ENCODE measurements around the gene LAMA4. TPM values are rescaled to one million over a fixed set of nuclear protein-coding genes. Genes with fewer than 3 reads are reported as not detected.
"Not testable (repeated sequence)": the region's sequence is repeated elsewhere in the genome, so short reads cannot be mapped to it uniquely, and the experiment has no call there.

The LAMA4 gene
- total RNA-seq, 1 experiment from 2014 or later = 156 TPM

GRCh38 chr6:112153926-112154607 lies 100.3 kb downstream of the LAMA4 start:
- peak; percentile 87 for DNase-seq (ENCODE audit: low read depth)

GRCh38 chr6:112150363-112150762 lies 104.0 kb downstream of the LAMA4 start:
- no peak for DNase-seq (ENCODE audit: low read depth)

- no peak for DNase-seq (ENCODE audit: low read depth)
These were observed 104.6 kb downstream of the LAMA4 start for GRCh38 chr6:112149719-112150263.

- peak; percentile 48 for DNase-seq (ENCODE audit: low read depth)
These were observed 105.1 kb downstream of the LAMA4 start for GRCh38 chr6:112149236-112149635.

- no peak for DNase-seq (ENCODE audit: low read depth)
These were observed 106.3 kb downstream of the LAMA4 start for GRCh38 chr6:112148103-112148502.

- no peak for DNase-seq (ENCODE audit: low read depth)
These were observed 109.2 kb downstream of the LAMA4 start for GRCh38 chr6:112145080-112145573.

GRCh38 chr6:112144145-112144926 lies 110.0 kb downstream of the LAMA4 start:
- no peak for DNase-seq (ENCODE audit: low read depth)

GRCh38 chr6:112141707-112142106 lies 112.7 kb downstream of the LAMA4 start:
- no peak for DNase-seq (ENCODE audit: low read depth)

- DNase-seq (ENCODE audit: low read depth) = no peak
These were observed 115.3 kb downstream of the LAMA4 start for GRCh38 chr6:112139052-112139451.

GRCh38 chr6:112130878-112131277 lies 123.5 kb downstream of the LAMA4 start:
- no peak for DNase-seq (ENCODE audit: low read depth)

- DNase-seq (ENCODE audit: low read depth) = no peak
These were observed 126.2 kb downstream of the LAMA4 start for GRCh38 chr6:112128208-112128607.

- no peak for DNase-seq (ENCODE audit: low read depth)
These were observed 130.4 kb downstream of the LAMA4 start for GRCh38 chr6:112123982-112124381.

- no peak for DNase-seq (ENCODE audit: low read depth)
These were observed 131.6 kb downstream of the LAMA4 start for GRCh38 chr6:112122756-112123155.

GRCh38 chr6:112118034-112118433 lies 136.3 kb downstream of the LAMA4 start:
- DNase-seq (ENCODE audit: low read depth) = peak; percentile 66

- DNase-seq (ENCODE audit: low read depth) = peak; percentile 91
These were observed 136.8 kb downstream of the LAMA4 start for GRCh38 chr6:112117554-112117953.

GRCh38 chr6:112116221-112116620 lies 138.1 kb downstream of the LAMA4 start:
- DNase-seq (ENCODE audit: low read depth) = no peak

GRCh38 chr6:112114577-112115223 lies 139.7 kb downstream of the LAMA4 start:
- no peak for DNase-seq (ENCODE audit: low read depth)

- DNase-seq (ENCODE audit: low read depth) = no peak
These were observed 140.4 kb downstream of the LAMA4 start for GRCh38 chr6:112113918-112114317.

- no peak for DNase-seq (ENCODE audit: low read depth)
These were observed 140.9 kb downstream of the LAMA4 start for GRCh38 chr6:112113431-112113830.

GRCh38 chr6:112109262-112109661 lies 145.1 kb downstream of the LAMA4 start:
- no peak for DNase-seq (ENCODE audit: low read depth)

GRCh38 chr6:112106562-112106961 lies 147.8 kb downstream of the LAMA4 start:
- peak; percentile 15 for DNase-seq (ENCODE audit: low read depth)

- DNase-seq (ENCODE audit: low read depth) = not testable (repeated sequence)
These were observed 148.3 kb downstream of the LAMA4 start for GRCh38 chr6:112106026-112106425.

Measured in M059J (cell line).